NCI-H524 (cell line): ENCODE results near the gene FATE1.
"Not testable (repeated sequence)": the region's sequence is repeated elsewhere in the genome, so short reads cannot be mapped to it uniquely, and the experiment has no call there.

Experiments used
- DNase-seq, 2 experiments: peaks; one replicate each; lab custom pipeline; 2025; lab: John Stamatoyannopoulos, UW

Gene FATE1

GRCh38 chrX:151715752-151716151 lies at the start of gene FATE1:
Gene FATE1, plus strand, starts transcription at chrX:151716035. Its CDS starts 85 bp downstream, at chrX:151716120.
- no peak for DNase-seq

GRCh38 chrX:151675121-151675746 lies 40.6 kb upstream of the FATE1 start:
- DNase-seq: peak; percentile 53 to 74

GRCh38 chrX:151676196-151676595 lies 39.6 kb upstream of the FATE1 start:
- DNase-seq: no peak

GRCh38 chrX:151679798-151680402 lies 35.9 kb upstream of the FATE1 start:
- DNase-seq: no peak

- DNase-seq: peak; percentile 12 to 60
These were observed 35.0 kb upstream of the FATE1 start for GRCh38 chrX:151680805-151681204.

- no peak for DNase-seq
These were observed 28.2 kb upstream of the FATE1 start for GRCh38 chrX:151687635-151688034.

GRCh38 chrX:151688695-151689094 lies 27.1 kb upstream of the FATE1 start:
- DNase-seq: no peak

- DNase-seq: no peak
These were observed 23.0 kb upstream of the FATE1 start for GRCh38 chrX:151692825-151693224.

GRCh38 chrX:151694121-151694520 lies 21.7 kb upstream of the FATE1 start:
- no peak for DNase-seq

GRCh38 chrX:151694661-151695582 lies 20.9 kb upstream of the FATE1 start, which contains the start of gene PRRG3:
Gene PRRG3, plus strand, starts transcription at chrX:151695458. Its CDS starts 3,357 bp downstream, at chrX:151698815.
- peak in 1 of 2 experiments; percentile 46 for DNase-seq

- peak; percentile 13 to 60 for DNase-seq
These were observed 20.1 kb upstream of the FATE1 start for GRCh38 chrX:151695583-151696340.

GRCh38 chrX:151697082-151697481 lies 18.8 kb upstream of the FATE1 start:
- DNase-seq: not testable (repeated sequence)

- DNase-seq: peak; percentile 10 to 72
These were observed 18.3 kb upstream of the FATE1 start for GRCh38 chrX:151697522-151697921.

GRCh38 chrX:151698485-151698884 lies 17.4 kb upstream of the FATE1 start:
- DNase-seq: no peak

- DNase-seq: no peak
These were observed 16.1 kb upstream of the FATE1 start for GRCh38 chrX:151699746-151700145.

- no peak for DNase-seq
These were observed 15.3 kb upstream of the FATE1 start for GRCh38 chrX:151700581-151700980.

GRCh38 chrX:151701071-151701470 lies 14.8 kb upstream of the FATE1 start:
- DNase-seq: no peak

GRCh38 chrX:151701531-151701930 lies 14.3 kb upstream of the FATE1 start:
- no peak for DNase-seq

- DNase-seq: no peak
These were observed 13.7 kb upstream of the FATE1 start for GRCh38 chrX:151702026-151702714.

- no peak for DNase-seq
These were observed 13.0 kb upstream of the FATE1 start for GRCh38 chrX:151702741-151703340.

GRCh38 chrX:151703487-151703886 lies 12.3 kb upstream of the FATE1 start:
- DNase-seq: no peak
